Activated B cell treated with CpG ODN at 0.5 μM for 24 hours (primary cell): ENCODE measurements around the gene CERS4. TPM values are rescaled to one million over a fixed set of nuclear protein-coding genes. Genes with fewer than 3 reads are reported as not detected.
A peak's percentile ranks its signal among the peaks of the same experiment; 100 is the strongest.

Experiments used
- ATAC-seq: fragments of 200-7000 bp; cut with Tn5 transposase; one replicate; pipeline ENCODE4 v1.10.0; 2021; ENCODE audit warnings: low read depth, mild to moderate bottlenecking, moderate library complexity
- CTCF ChIA-PET: fragments of 350-600 bp; sonication (Branson Sonifier 250); formaldehyde crosslinking; loops from one replicate; lab custom pipeline; 2021; ENCODE audit warnings: antibody characterized with exemption; lab: Charles Lee
- POLR2A ChIA-PET: fragments of 350-600 bp; sonication (Branson Sonifier 250); formaldehyde crosslinking; loops from one replicate; lab custom pipeline; 2021; ENCODE audit warnings: antibody characterized with exemption; lab: Charles Lee
- DNase-seq: peaks from one replicate; pipeline ENCODE4 v3.0.0; 2022
- H3K27ac Mint-ChIP-seq: one replicate; pipeline ENCODE4 v1.8.0; 2020; ENCODE audit warnings: mixed read lengths
- H3K27me3 Mint-ChIP-seq: one replicate; pipeline ENCODE4 v1.8.0; 2021; ENCODE audit warnings: mixed read lengths
- H3K36me3 Mint-ChIP-seq: one replicate; pipeline ENCODE4 v1.8.0; 2021; ENCODE audit warnings: low read depth, mixed read lengths
- H3K4me1 Mint-ChIP-seq: one replicate; pipeline ENCODE4 v1.8.0; 2021; ENCODE audit warnings: mixed read lengths
- H3K4me3 Mint-ChIP-seq: one replicate; pipeline ENCODE4 v1.8.0; 2020; ENCODE audit warnings: mild to moderate bottlenecking, mixed read lengths
- H3K9me3 Mint-ChIP-seq: one replicate; pipeline ENCODE4 v1.8.0; 2020; ENCODE audit warnings: mixed read lengths
- CTCF ChIP-seq: fragments of 200-600 bp; IDR thresholded peaks from one replicate; pipeline ENCODE4 v1.8.0; 2022; ENCODE audit warnings: antibody characterized with exemption, mild to moderate bottlenecking
- intact Hi-C: fragments of 100-400 bp; cut with micrococcal nuclease; formaldehyde crosslinking; loops from one replicate; pipeline ENCODE4 v1.15.1; 2024
- total RNA-seq: library from RNA; stranded (reverse); gene quantifications from 2 replicates; pipeline ENCODE4 v1.2.3, GENCODE V29; 2022

CERS4 gene
- total RNA-seq, 1 donor from 2014 or later = 112 TPM

- H3K4me3 Mint-ChIP-seq = no peak overlapping the region
- ATAC-seq (no peak), DNase-seq (peak; percentile 16)
- intact Hi-C loops = no loop called here
- H3K27me3 Mint-ChIP-seq = no peaks in the 10 kb centered on the region
- H3K4me1 Mint-ChIP-seq = peaks cover 31% of the 10 kb centered on the region
- ChIA-PET CTCF (no interaction called here), POLR2A (interaction anchor here (2.5 kb wide), 1 partner anchor 16 kb away, joined by 7 read pairs; the partner anchor contains the start of genes NDUFA7 and RPS28)
- no peak overlapping the region for H3K27ac Mint-ChIP-seq
- TF ChIP-seq CTCF = no peak
- H3K9me3 Mint-ChIP-seq = no peaks in the 10 kb centered on the region
- peaks cover 20% of the 10 kb centered on the region for H3K36me3 Mint-ChIP-seq
Observed at GRCh38 chr19:8304841-8305621, 95.9 kb downstream of the CERS4 start.

DNA sequence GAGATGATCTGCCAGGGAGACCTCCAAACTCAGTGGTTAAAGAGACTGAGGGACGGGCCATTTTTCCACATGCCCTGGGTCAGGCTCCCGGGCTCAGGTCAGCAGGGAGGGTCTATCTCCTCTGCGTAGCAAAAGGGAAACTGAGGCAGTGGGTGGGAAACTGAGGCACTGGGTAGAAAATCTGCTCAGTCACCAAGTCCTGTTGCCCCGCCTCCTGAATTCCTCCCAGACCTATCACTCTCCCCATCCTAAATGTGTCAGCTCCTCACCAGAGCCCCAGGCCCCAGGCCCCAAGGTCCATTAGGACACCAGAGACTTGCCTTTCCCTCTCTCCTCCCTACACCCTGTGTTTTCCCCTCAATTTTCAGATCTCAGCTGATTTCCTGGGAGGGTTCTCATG lies 96.6 kb downstream of the CERS4 start:
- DNase-seq = peak; percentile 4
- TF ChIP-seq CTCF = no peak
- H3K4me3 Mint-ChIP-seq = no peak overlapping the region
- H3K27me3 Mint-ChIP-seq = no peaks in the 10 kb centered on the region
- POLR2A ChIA-PET = interaction anchor here (2.5 kb wide), 1 partner anchor 15 kb away, joined by 7 read pairs; the partner anchor contains the start of genes NDUFA7 and RPS28
- intact Hi-C loops = no loop called here
- CTCF ChIA-PET = no interaction called here
- no peak for ATAC-seq
- H3K9me3 Mint-ChIP-seq = no peaks in the 10 kb centered on the region
- H3K36me3 Mint-ChIP-seq = peaks cover 26% of the 10 kb centered on the region
- H3K27ac Mint-ChIP-seq = no peak overlapping the region
- H3K4me1 Mint-ChIP-seq = peaks cover 31% of the 10 kb centered on the region

DNA sequence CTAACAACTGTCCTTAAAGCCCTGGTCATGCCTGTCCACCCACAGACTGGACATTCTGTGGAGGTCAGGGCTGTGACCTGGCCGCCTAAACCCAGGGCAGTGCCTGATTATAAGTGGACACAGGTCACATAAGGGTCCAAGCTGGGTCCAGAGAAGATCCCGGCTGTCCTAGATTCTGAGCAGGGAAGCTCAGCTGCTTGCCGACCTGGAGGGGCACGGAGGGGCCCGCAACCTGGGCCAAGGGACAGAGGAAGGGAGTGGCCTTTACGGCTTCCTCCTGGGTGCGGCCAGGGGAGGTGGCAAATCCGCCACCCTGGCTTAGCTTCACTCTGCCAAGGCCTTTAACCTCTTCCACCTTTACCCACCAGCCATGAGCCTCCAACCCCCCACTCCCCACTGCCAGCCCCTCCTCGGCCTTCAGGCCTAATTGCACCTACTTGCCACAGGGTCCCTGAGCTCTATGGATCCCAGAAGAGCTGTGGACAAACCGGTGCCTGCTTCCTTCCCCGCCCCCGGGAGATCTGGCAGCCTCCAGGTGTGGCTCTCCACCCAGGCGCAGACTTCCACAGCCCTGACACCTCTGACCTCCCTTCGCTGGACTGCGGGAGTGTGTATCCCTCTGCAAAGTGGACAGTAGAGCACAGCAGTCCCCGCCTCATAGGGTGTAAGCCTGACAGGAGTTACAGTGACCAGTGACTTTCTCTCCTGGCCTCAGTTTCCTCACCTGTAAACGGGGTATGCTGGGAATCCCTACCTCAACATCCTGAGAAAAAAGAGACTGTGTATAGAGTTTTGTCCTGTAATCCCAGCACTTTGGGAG lies 97.3 kb downstream of the CERS4 start:
- H3K4me1 Mint-ChIP-seq = peaks cover 31% of the 10 kb centered on the region
- POLR2A ChIA-PET = interaction anchor here (1.3 to 2.5 kb wide), 2 partner anchors 15 kb away, joined by 6 to 7 read pairs; partner anchors contain the start of genes NDUFA7 and RPS28

DNA sequence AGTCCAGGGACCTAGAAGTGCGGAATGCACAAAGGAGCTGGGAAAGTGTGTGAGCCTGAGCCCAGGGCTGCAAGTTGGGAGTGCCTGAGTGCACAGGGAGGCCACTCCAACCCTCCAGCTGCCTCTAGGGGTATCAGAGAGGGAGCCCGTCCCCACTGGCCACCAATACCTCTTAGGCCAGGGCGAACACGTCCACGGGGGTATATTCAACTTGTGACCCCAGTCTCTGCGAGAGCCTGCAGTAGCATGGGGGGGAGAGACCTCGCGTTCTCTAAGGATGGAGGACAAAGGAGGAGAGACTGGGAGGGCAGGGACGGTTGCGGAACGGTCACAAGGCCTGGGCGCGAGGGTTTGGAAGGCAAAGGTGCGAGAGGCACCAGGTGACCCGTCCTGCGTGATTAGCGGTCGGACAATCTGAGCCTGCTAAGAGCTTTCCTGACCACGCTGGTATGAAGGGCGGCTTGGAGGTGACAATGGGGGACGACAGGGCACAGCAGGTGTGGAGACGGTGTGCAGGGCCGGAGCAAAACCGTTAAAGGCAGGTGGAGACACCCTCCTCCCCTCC lies 98.3 kb downstream of the CERS4 start:
- ATAC-seq (no peak), DNase-seq (no peak)
- CTCF ChIA-PET = no interaction called here
- POLR2A ChIA-PET = interaction anchor here (0.6 to 1.3 kb wide), 4 partner anchors 12 to 83 kb away, joined by 3 to 6 read pairs (median 4); partner anchors contain the start of genes NDUFA7, RAB11B and RPS28
- Mint-ChIP-seq H3K9me3 (no peaks in the 10 kb centered on the region), H3K36me3 (peaks cover 39% of the 10 kb centered on the region), H3K4me1 (peaks cover 31% of the 10 kb centered on the region), H3K27me3 (no peaks in the 10 kb centered on the region), H3K4me3 (peak overlapping the region; percentile 89), H3K27ac (peak overlapping the region; percentile 71)
- no peak for TF ChIP-seq CTCF
- intact Hi-C loops = no loop called here

More for the DNA sequence above, 97.3 kb downstream of the CERS4 start:
- CTCF ChIA-PET = no interaction called here
- no peak for TF ChIP-seq CTCF
- ATAC-seq = no peak
- intact Hi-C loops = no loop called here
- Mint-ChIP-seq H3K36me3 (peaks cover 33% of the 10 kb centered on the region), H3K4me3 (peak overlapping the region; percentile 89), H3K27me3 (no peaks in the 10 kb centered on the region), H3K27ac (no peak overlapping the region), H3K9me3 (no peaks in the 10 kb centered on the region)
- DNase-seq = peak; percentile 10
